ENCODE data around the gene HYI.
"Not testable (repeated sequence)": the region's sequence is repeated elsewhere in the genome, so short reads cannot be mapped to it uniquely, and the experiment has no call there.

The HYI gene

GRCh38 chr1:43453442-43454269 lies at the start of gene HYI:
Gene HYI (minus strand): TSS chr1:43453931. CDS start chr1:43453793, 138 bp downstream.
- Mint-ChIP-seq H3K9me3 (ENCODE audit: low read depth) (no peaks in the 10 kb centered on the region), H3K4me1 (ENCODE audit: low read depth) (peaks cover 21% of the 10 kb centered on the region), H3K27ac (peak within 1 kb of the TSS; percentile 82), H3K4me3 (peak within 1 kb of the TSS; percentile 91), H3K36me3 (peaks cover 3% of the 10 kb centered on the region), H3K27me3 (peaks cover 16% of the 10 kb centered on the region)

GRCh38 chr1:43501806-43502205 lies 48.1 kb upstream of the HYI start:
- H3K27ac Mint-ChIP-seq; H3K4me1 Mint-ChIP-seq (ENCODE audit: low read depth); H3K27me3 Mint-ChIP-seq; H3K36me3 Mint-ChIP-seq; H3K9me3 Mint-ChIP-seq (ENCODE audit: low read depth); H3K4me3 Mint-ChIP-seq: not testable (repeated sequence)

GRCh38 chr1:43499898-43500297 lies 46.2 kb upstream of the HYI start:
- no peaks in the 10 kb centered on the region for H3K36me3 Mint-ChIP-seq
- H3K4me3 Mint-ChIP-seq, result no peak overlapping the region
- H3K27me3 Mint-ChIP-seq, result peaks cover 1% of the 10 kb centered on the region
- no peaks in the 10 kb centered on the region for H3K9me3 Mint-ChIP-seq (ENCODE audit: low read depth)
- no peaks in the 10 kb centered on the region for H3K4me1 Mint-ChIP-seq (ENCODE audit: low read depth)
- no peak overlapping the region for H3K27ac Mint-ChIP-seq

GRCh38 chr1:43495204-43495603 lies 41.5 kb upstream of the HYI start:
- Mint-ChIP-seq H3K9me3 (ENCODE audit: low read depth) (no peaks in the 10 kb centered on the region), H3K4me3 (no peak overlapping the region), H3K27ac (no peak overlapping the region), H3K36me3 (no peaks in the 10 kb centered on the region), H3K27me3 (peaks cover 2% of the 10 kb centered on the region), H3K4me1 (ENCODE audit: low read depth) (no peaks in the 10 kb centered on the region)

GRCh38 chr1:43493661-43494450 lies 40.1 kb upstream of the HYI start:
- no peak overlapping the region for H3K27ac Mint-ChIP-seq
- peaks cover 3% of the 10 kb centered on the region for H3K36me3 Mint-ChIP-seq
- H3K4me1 Mint-ChIP-seq (ENCODE audit: low read depth), result no peaks in the 10 kb centered on the region
- H3K9me3 Mint-ChIP-seq (ENCODE audit: low read depth), result no peaks in the 10 kb centered on the region
- H3K4me3 Mint-ChIP-seq, result no peak overlapping the region
- H3K27me3 Mint-ChIP-seq, result peaks cover 2% of the 10 kb centered on the region

GRCh38 chr1:43492826-43493225 lies 39.1 kb upstream of the HYI start:
- Mint-ChIP-seq H3K27me3 (peaks cover 2% of the 10 kb centered on the region), H3K9me3 (ENCODE audit: low read depth) (peaks cover 6% of the 10 kb centered on the region), H3K27ac (no peak overlapping the region), H3K4me1 (ENCODE audit: low read depth) (no peaks in the 10 kb centered on the region), H3K36me3 (peaks cover 6% of the 10 kb centered on the region), H3K4me3 (no peak overlapping the region)

GRCh38 chr1:43491061-43491460 lies 37.3 kb upstream of the HYI start:
- peaks cover 2% of the 10 kb centered on the region for H3K27me3 Mint-ChIP-seq
- H3K9me3 Mint-ChIP-seq (ENCODE audit: low read depth), result peaks cover 12% of the 10 kb centered on the region
- no peaks in the 10 kb centered on the region for H3K4me1 Mint-ChIP-seq (ENCODE audit: low read depth)
- no peak overlapping the region for H3K4me3 Mint-ChIP-seq
- no peak overlapping the region for H3K27ac Mint-ChIP-seq
- H3K36me3 Mint-ChIP-seq, result peaks cover 9% of the 10 kb centered on the region

GRCh38 chr1:43488165-43488564 lies 34.4 kb upstream of the HYI start:
- peaks cover 9% of the 10 kb centered on the region for H3K36me3 Mint-ChIP-seq
- no peak overlapping the region for H3K27ac Mint-ChIP-seq
- H3K27me3 Mint-ChIP-seq, result peaks cover 4% of the 10 kb centered on the region
- H3K9me3 Mint-ChIP-seq (ENCODE audit: low read depth), result peaks cover 12% of the 10 kb centered on the region
- H3K4me3 Mint-ChIP-seq, result no peak overlapping the region
- no peaks in the 10 kb centered on the region for H3K4me1 Mint-ChIP-seq (ENCODE audit: low read depth)

- peaks cover 12% of the 10 kb centered on the region for H3K9me3 Mint-ChIP-seq (ENCODE audit: low read depth)
- H3K27me3 Mint-ChIP-seq, result peaks cover 3% of the 10 kb centered on the region
- no peaks in the 10 kb centered on the region for H3K4me1 Mint-ChIP-seq (ENCODE audit: low read depth)
- peaks cover 6% of the 10 kb centered on the region for H3K36me3 Mint-ChIP-seq
- no peak overlapping the region for H3K4me3 Mint-ChIP-seq
- no peak overlapping the region for H3K27ac Mint-ChIP-seq
Observed at GRCh38 chr1:43484367-43484766, 30.6 kb upstream of the HYI start.

GRCh38 chr1:43482215-43482614 lies 28.5 kb upstream of the HYI start:
- no peak overlapping the region for H3K4me3 Mint-ChIP-seq
- H3K27ac Mint-ChIP-seq, result no peak overlapping the region
- H3K9me3 Mint-ChIP-seq (ENCODE audit: low read depth), result peaks cover 3% of the 10 kb centered on the region
- H3K4me1 Mint-ChIP-seq (ENCODE audit: low read depth), result no peaks in the 10 kb centered on the region
- peaks cover 7% of the 10 kb centered on the region for H3K27me3 Mint-ChIP-seq
- no peaks in the 10 kb centered on the region for H3K36me3 Mint-ChIP-seq

GRCh38 chr1:43481491-43481890 lies 27.8 kb upstream of the HYI start:
- peaks cover 7% of the 10 kb centered on the region for H3K27me3 Mint-ChIP-seq
- H3K36me3 Mint-ChIP-seq, result no peaks in the 10 kb centered on the region
- no peaks in the 10 kb centered on the region for H3K4me1 Mint-ChIP-seq (ENCODE audit: low read depth)
- no peak overlapping the region for H3K27ac Mint-ChIP-seq
- peaks cover 3% of the 10 kb centered on the region for H3K9me3 Mint-ChIP-seq (ENCODE audit: low read depth)
- H3K4me3 Mint-ChIP-seq, result no peak overlapping the region

- no peak overlapping the region for H3K27ac Mint-ChIP-seq
- peaks cover 7% of the 10 kb centered on the region for H3K27me3 Mint-ChIP-seq
- H3K4me3 Mint-ChIP-seq, result no peak overlapping the region
- no peaks in the 10 kb centered on the region for H3K4me1 Mint-ChIP-seq (ENCODE audit: low read depth)
- H3K9me3 Mint-ChIP-seq (ENCODE audit: low read depth), result no peaks in the 10 kb centered on the region
- no peaks in the 10 kb centered on the region for H3K36me3 Mint-ChIP-seq
Observed at GRCh38 chr1:43479414-43479813, 25.7 kb upstream of the HYI start.

- Mint-ChIP-seq H3K9me3 (ENCODE audit: low read depth) (no peaks in the 10 kb centered on the region), H3K4me3 (no peak overlapping the region), H3K27me3 (peaks cover 5% of the 10 kb centered on the region), H3K4me1 (ENCODE audit: low read depth) (no peaks in the 10 kb centered on the region), H3K36me3 (no peaks in the 10 kb centered on the region), H3K27ac (no peak overlapping the region)
Observed at GRCh38 chr1:43477716-43478115, 24.0 kb upstream of the HYI start.

- H3K36me3 Mint-ChIP-seq, result not testable (repeated sequence)
Observed at GRCh38 chr1:43475611-43476401, 22.1 kb upstream of the HYI start.

GRCh38 chr1:43473463-43473862 lies 19.7 kb upstream of the HYI start:
- Mint-ChIP-seq H3K4me3 (no peak overlapping the region), H3K27ac (no peak overlapping the region), H3K27me3 (no peaks in the 10 kb centered on the region), H3K36me3 (no peaks in the 10 kb centered on the region), H3K4me1 (ENCODE audit: low read depth) (no peaks in the 10 kb centered on the region), H3K9me3 (ENCODE audit: low read depth) (no peaks in the 10 kb centered on the region)

More at GRCh38 chr1:43475611-43476401, 22.1 kb upstream of the HYI start:
- not testable (repeated sequence) for H3K4me1 Mint-ChIP-seq (ENCODE audit: low read depth); H3K9me3 Mint-ChIP-seq (ENCODE audit: low read depth); H3K27me3 Mint-ChIP-seq; H3K4me3 Mint-ChIP-seq; H3K27ac Mint-ChIP-seq

All from activated naive CD8-positive, alpha-beta T cell (primary cell).